Activated CD4-positive, alpha-beta T cell treated with anti-CD3 and anti-CD28 coated beads, Interleukin-2, amount 10 ng/mL, durations not matched to agents 24 days and 14 days (primary cell): ENCODE results near the gene CDH1. TPM values are rescaled to one million over a fixed set of nuclear protein-coding genes. Genes with fewer than 3 reads are reported as not detected.

Experiments
- total RNA-seq: library from RNA; stranded (reverse); gene quantifications from 2 replicates; pipeline ENCODE4 v1.2.3, GENCODE V29; 2022

The CDH1 gene
- total RNA-seq, 1 donor from 2014 or later, result 1.4 TPM

Other genes with a start within 250 kb of the CDH1 start
- 19.0 and 20.2 TPM in 2 replicates for gene ZFP90, start 198.0 kb upstream of the CDH1 start, total RNA-seq
- 0.19 and 0.37 TPM in 2 replicates for gene CDH3, start 92.0 kb upstream of the CDH1 start, total RNA-seq
- 35.6 and 40.0 TPM in 2 replicates for gene TANGO6, start 106.2 kb downstream of the CDH1 start, total RNA-seq